Activated CD4-positive, alpha-beta T cell treated with anti-CD3 and anti-CD28 coated beads, Interleukin-2, amount 50 U/mL, for 4 hours (primary cell): ENCODE results near the gene CARD14.
"Not testable (repeated sequence)": the region's sequence is repeated elsewhere in the genome, so short reads cannot be mapped to it uniquely, and the experiment has no call there.

Source experiments
- DNase-seq, 2 experiments: peaks; one replicate each; pipeline ENCODE4 v3.0.0-alpha.2; 2020

The CARD14 gene

DNA sequence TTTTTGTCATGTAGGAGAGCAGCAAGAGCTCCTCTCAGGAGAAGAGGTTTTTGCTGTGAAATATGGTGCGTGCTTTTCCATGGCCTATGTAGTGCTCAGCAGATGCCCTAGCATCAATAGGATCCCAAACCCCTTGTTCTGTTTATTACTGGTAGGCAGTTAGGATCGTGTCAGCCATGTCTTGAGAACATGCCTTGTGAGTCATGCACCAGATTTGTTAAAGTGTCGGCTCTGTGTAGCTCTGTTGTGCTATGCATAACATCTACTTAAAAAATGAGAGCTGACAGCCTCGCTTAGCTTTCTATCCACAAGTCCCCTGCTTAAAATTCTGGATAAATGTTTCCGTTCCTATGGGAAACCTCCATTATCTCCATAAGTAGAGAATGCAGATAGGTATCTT lies 18.5 kb upstream of the CARD14 start:
- no peak for DNase-seq

DNA sequence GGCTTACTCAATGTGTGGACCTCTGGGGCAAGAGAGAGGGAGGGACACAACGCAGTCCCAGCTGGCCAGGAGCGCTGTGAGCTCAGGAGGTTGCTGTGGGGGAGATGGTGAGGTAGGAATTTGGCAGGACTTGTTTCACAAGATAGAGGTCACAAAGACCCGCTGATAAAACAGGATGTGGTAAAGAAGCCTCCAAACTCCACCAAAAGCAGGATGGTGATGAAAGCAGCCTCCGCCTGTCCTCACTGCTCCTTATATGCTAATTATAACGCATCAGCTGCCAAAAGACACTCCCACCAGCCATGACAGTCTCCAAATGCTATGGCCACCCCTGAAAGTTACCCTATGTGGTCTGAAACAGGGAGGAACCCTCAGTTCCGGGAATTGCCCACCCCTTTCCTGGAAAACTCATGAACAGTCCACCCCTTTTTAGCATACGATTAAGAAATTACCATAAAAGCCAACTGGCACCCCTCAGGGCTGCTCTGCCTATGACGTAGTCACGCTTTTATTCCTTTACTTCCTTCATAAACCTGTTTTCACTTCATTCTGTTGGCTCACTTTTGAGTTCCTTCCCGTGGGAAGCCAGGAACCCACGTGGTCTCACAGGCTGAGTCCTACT lies 17.6 kb upstream of the CARD14 start:
- DNase-seq = no peak

DNA sequence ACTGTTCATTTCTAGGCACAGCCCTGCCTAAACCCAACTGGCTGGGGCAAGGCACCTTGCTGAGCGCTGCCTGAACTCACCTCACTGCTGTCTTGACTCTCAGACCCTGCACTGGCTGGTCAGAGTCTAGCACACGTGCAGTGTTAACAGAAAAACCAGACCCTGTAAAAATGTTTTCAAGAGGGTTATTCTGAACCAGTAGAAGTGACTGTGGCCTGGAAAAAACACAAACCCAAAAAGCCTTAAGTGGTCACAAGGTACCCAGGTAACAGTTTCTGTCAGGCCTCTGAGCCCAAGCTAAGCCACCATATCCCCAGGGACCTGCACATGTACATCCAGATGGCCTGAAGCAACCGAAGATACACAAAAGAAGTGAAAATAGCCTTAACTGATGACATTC lies 16.8 kb upstream of the CARD14 start:
- no peak for DNase-seq

DNA sequence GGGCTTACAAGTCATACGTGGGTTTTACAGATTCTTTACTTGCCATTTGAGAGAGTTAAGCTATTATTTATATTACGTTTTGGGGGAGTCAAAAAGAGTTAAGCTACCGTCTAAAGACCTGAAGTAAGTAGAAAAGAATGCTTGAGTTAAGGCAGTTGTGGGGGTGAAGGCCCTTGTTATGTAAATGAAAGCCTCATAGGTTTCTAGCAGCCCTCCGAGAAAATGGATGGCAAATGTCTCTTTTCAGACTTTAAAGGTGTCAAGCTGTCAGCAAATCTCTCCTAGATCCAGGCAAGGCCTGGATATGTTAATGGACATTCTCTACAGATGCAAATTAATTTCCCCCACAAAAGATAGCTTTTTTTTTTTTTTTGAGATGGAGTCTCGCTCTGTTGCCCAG lies 15.7 kb upstream of the CARD14 start:
- DNase-seq = no peak

DNA sequence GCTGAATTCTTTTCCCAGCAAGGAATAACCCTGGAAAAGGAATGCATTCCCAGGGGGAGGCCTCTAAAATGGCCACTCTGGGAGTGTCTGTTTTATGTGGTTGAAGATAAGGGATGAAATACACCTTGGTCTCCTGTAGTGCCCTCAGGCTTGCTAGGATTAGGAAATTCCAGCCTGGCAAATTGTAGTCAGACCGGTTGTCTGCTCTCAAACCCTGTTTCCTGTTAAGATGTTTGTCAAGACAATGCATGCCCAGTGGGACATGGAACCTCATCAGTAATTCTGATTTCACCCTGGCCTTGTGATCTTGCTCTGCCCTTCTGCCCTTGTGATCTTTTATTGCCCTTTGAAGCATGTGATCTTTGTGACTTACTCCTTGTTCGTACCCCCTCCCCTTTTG lies 14.2 kb upstream of the CARD14 start:
- not testable (repeated sequence) for DNase-seq

DNA sequence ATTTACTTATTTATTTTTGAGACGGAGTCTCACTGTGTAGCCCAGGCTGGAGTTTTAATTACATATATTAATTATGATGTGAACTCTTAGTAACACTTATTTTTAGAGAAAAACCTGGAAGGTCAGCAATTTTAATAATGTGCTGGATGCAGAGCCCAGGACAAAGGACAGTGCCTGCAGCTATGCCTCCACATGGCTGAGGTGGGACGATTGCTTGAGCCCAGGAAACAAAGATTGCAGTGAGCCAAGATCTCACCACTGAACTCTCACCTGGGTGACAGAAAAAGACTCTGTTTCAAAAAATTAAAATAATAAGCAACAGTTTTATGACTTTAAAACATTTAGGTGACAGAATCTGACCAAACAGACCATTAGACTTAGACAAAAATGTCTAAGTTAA lies 11.0 kb upstream of the CARD14 start:
- no peak for DNase-seq

DNA sequence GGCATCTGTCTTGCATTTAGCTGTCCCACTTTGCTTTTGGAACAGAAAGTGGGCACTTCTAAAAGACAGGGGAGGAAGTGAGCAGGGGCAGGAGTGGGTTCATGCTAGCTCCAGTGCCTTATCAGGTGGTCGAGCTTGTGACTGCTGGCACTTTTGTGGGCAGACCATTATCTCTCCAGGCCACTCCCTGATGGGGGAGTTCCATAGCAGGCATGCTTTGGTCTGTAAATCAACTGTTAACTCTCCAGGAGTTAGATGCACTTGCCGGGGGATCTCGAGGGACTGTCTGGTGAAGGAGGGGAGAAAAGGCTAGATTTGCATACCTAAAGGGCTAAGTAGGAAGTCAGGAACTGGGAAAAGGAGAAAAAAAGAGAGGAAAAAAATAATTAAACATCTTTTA lies 9.3 kb upstream of the CARD14 start:
- no peak for DNase-seq

DNA sequence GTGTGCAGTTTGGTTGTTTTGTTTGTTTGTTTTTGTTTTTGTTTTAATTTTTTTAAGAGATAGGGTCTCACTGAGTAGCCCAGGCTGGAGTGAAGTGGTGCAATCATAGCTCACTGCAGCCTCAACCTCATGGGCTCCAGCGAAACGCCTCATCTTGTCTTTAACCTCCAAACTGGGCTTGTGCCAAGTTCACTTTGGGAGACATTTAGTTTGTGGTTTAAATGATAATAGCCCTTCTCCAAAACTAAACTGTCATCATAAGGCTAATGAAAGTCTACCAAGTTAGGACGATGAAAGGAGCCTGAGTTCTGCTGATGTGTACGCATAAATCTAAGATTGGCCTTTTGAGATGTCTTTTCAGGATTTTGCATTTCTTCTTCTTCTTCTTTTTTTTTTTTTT lies 6.5 kb upstream of the CARD14 start:
- DNase-seq = no peak

DNA sequence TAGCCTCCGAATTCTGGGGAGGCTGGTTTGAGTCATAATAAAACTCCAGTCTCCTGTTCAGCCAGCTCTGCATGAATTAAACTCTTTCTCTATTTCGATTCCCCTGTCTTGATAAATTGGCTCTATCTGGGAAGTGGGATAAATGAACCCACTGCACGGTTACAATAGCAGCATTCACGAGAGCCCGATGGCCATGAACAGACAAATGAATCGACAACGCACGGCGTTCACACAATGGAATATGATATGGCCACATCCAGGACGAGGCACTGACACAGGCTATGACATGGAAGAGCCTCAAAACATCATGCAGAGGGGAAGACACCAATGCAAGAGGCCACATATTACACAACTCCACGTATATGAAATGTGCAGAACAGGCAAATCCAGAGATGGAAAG lies 5.6 kb upstream of the CARD14 start:
- DNase-seq = no peak

DNA sequence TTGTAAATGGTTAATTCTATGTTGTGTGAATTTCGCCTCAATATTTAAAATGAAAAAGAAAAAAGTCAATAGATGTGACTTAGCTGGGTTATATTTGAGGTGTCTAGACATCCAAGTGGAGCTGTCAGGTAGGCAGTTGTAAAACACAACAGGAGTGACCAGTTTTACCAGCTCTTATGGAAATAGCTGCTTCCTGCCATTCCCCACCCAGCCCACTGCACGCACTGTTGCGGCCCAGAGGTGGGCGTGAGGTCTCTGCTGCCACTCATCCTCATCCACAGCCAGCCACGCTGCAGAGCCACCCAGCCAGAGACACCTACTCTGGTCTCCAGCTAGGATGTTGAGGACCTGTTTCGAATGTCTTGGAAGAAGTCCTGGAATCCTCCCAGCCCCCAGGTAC lies 3.4 kb upstream of the CARD14 start:
- DNase-seq = no peak

DNA sequence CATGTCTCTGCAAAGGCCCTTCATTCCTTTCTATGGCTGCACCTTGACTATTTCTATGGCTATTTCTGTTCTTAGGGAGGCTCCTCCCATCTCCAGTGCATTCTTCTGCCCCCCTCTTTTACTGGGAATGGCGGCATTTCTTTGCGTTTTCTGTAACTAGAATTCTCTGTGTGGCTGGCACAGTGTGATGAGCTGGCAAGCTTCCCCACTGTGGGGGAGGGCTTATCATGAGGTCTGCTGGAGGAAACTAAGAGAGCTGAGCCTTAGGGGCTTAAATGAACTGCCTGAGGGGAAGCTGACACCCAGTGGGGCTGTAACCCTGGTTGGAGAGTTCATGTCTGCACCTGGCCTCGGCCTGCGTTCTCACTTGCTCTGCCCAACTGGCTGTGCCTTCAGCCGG lies 1.5 kb upstream of the CARD14 start:
- no peak for DNase-seq

DNA sequence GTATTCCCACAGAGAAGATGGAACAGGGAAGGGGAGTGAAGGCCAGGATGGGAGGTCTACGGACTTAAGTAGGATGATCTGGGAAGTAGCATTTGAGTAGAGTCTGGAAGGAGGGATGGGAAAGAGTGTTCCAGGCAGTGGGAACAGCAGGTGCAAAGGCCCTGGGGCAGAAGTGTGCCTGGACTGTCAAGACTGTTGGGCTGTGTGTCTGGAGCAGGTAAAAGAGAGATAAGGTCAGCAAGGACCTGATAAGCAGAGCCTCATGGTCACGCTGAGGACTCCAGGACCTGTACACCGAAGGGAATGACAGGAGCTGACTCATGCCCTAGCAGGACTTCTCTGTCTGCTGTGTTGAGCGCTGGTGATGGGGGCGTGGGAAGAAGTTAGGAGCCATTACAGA lies 723 bp upstream of the CARD14 start:
- DNase-seq = no peak

DNA sequence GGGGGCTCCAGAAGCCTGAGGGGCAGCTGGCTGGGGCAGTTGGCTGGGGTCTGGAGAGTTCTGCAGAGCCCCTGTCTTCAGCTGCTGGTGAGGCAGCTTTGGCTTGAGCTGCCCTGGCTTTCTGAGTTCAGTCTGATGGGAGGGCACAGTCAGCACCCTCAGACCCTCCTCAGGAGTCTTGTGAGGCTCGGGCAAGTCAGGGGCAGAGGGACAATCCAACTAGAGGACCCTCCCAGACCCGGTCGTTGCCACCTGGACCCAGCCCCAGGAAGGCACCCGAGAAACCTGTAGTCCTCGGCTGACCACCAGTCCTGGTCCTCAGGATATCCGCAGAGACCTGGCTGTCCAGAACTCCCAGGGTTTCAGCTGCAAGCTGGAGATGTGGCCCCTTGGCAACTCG lies 1.9 kb downstream of the CARD14 start:
- DNase-seq = no peak

DNA sequence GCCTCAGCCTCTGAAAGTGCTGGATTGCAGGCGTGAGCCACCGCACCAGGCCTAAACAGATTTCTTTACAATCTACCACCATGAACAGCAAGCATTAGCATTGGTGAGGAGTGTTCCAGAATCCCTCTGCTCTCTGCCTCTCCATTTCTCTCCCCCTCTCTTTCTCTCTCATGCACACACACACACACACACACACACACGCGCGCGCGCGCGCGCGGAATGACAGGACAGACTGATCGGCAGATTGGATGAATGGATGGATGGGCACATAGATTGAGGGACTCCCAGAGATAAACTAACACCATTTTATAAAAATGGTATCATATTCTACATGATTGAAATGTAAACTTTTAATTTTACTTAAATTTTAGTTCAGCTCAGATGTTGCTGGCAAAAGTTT lies 3.3 kb downstream of the CARD14 start:
- no peak for DNase-seq

DNA sequence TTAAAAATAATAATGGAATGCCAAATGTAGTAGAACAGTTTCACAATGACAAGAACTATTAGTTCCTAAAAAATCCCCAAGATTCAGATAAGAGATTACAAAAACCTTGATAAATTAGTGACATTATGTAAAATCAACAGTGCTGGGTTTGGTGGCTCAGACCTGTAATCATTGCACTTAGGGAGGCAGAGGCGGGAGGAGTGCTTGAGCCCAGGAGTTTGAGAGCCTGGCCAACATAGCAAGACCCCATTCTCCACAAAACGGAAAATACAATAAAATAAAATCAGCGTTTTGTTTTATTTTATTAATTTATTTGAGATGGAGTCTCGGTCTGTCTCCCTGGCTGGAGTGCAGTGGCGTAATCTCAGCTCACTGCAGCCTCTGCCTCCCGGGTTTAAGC lies 4.1 kb downstream of the CARD14 start:
- DNase-seq = no peak

DNA sequence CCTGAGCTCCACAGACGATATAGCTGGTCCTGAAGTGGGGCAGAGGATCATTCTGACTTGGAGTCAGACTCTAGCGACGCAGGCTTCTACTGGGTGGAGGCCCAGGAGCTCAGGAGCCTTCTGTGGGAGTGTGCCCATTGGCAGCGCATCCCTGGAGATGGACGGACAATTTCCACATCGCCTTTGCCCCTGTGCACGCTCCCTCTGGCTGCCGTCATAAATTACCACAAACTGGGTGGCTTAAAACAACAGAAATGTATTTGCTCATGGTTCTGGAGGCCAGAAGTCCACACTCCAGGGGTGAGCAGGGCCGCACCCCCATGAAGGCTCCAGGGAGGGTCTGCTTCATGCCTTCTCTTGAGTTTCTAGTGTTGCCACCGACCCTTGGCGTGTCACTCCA lies 6.9 kb downstream of the CARD14 start:
- DNase-seq = no peak

DNA sequence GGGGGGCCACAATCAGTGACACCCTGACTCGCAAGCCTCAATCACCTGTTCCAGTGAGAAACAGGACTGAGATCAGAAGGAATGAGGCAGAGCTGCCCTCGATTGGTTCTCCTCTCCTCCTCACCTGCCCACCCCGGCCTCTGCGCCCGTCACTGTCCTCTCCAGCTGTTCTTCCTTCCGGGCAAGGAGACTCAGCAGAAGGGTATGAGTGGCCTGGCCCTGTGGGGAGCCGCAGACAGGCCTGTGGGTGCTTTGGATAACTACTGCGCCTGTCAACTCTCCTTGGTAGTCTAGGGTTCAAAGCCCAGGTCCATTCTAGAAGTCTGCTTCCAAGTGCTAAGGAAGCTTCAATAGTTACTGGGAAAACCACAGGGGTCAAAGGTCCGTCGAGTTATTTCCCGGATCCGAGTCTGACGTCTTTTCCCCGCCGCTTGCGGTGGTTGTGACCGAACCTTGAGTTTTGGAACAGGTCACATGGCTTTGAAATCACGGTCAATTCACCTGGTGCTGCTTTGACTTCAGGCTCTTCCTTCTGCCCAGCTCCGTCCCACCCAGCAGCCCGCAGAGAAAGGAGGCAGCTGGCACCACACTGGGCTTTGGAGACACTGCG lies 8.3 kb downstream of the CARD14 start:
- DNase-seq = no peak

DNA sequence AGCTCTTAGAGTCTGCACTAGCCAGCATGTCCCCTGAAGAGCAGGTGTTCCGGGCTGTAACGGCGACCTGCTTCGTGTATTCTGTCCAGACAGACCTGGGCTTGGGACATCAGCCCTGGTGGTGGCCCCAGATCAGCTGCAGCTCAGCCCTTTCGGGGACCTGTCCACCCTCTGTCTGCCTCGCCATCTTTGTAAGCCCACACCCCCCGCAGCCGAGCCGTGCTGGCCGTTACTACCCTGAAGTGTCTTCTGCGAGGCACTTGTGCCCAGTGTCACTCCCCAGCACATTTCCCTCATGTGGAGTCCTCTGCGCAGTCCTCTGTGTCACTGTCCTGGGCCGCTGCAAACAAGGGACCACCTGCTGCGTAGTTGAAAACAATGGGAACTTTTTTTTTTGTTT lies 10.4 kb downstream of the CARD14 start:
- DNase-seq = no peak

DNA sequence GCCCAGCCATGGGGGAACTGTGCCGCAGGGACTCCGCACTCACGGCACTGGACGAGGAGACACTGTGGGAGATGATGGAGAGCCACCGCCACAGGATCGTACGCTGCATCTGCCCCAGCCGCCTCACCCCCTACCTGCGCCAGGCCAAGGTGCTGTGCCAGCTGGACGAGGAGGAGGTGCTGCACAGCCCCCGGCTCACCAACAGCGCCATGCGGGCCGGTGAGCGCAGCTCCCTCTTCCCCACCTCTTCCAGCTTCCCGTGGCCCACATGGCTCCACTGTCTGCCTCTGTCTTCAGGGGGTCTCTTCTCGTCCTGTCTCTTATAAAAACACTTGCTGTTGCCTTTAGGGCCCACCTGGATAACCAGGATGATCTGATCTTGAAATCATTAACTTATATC lies 11.6 kb downstream of the CARD14 start:
- DNase-seq = no peak

DNA sequence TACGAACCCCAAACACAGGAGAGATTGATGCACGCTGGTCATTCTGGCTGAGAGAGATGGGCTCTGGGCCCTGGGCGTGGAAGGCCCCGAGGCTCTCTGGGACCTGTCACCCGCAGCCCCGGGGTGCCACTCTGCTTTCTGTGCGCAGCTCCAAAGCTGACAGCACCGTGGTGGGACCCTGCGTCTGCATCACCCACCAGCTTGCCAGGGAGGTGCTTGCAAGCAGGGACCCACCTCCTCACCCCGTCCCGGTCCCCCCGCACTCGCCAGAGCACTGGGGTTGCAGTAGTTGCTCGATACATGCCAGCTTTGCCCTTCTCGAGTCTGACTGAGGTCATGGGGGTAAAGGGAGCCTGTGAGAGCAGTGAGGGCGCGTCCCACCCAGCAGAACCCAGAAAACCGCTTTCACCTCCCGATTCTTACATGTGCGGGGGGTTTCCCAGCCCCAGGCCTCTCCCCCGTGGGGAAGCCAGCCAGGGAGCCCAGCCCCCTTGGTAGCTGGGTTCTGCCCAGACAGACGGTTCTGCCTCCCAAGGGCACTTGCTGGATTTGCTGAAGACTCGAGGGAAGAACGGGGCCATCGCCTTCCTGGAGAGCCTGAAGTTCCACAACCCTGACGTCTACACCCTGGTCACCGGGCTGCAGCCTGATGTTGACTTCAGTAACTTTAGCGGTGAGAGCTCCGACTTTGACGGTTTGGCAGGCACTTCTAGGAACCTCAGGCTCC lies 12.5 kb downstream of the CARD14 start:
- no peak for DNase-seq

DNA sequence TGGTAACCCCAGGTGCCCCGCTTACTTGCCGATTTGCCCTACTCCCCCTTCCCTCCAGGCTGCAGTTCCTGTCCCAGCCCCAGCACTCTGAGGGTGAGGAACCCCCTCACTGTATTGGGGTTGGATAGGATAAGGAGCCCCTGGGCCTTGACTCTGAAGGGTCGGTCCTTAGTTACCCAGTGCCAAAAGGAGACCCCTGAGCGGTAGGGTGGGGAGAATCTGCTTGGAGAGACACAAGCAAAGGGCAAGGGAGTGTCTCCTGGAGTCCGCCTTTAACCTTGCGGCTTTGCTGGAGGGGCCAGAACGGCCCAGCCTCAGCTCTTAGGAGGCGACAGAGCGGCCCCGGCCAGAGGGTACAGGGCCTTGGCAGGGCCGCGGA lies 13.0 kb downstream of the CARD14 start:
- no peak for DNase-seq

DNA sequence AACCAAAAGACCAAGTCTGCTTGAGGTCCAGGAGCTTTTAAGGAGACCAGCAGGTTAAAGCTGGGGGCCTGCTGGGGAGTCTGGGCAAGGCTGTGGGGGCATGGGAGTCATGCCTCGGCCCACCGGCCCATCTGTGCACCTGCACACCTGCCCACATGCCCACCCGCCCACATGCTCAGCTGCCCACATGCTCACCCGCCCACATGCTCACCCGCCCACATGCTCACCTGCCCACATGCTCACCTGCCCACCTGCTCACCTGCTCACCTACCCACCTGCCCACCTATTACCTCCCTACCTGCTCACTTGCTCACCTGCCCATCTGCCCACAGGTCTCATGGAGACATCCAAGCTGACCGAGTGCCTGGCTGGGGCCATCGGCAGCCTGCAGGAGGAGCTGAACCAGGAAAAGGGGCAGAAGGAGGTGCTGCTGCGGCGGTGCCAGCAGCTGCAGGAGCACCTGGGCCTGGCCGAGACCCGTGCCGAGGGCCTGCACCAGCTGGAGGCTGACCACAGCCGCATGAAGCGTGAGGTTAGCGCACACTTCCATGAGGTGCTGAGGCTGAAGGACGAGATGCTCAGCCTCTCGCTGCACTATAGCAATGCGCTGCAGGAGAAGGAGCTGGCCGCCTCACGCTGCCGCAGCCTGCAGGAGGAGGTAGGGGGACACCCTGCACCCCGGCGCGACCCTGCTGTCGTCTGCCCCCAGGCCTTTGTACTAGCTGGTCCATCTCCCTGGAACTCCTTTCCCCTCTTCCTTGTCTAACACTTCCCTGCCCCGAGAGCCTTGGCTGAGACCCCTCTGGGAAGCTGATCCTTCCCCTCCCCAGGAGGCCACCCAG lies 14.0 kb downstream of the CARD14 start:
- DNase-seq = no peak

DNA sequence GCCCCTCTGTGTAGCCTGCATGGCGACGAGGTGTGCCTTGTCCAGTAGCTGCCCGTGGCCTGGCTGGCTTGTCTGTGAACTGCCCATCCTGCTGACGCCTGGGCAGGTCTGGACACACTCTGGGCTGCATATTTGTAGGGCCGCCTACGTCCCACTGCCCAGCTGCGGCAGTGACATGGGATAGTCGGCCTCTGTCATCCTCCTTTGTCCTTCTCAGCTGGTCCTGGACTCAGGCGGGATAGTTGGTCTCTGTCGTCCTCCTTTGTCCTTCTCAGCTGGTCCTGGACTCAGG lies 14.5 kb downstream of the CARD14 start:
- DNase-seq = no peak

DNA sequence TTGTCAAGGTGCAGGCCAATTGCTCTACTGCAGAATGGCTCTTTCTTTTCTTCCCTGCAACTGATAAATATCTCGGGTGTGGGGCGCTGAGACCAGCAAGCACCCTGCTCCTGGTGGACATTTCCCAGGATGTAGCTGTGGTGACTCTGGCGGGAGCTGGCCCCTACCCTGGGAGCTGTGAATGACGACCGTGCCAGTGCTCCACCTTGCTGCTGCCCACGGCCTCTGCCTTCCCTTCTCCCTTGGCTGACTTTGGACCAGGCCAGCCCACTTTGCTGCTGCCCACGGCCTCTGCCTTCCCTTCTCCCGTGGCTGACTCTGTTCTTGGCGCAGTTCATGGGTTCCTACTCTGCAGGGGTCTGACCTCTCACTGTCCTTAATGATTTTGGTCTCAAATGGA lies 16.1 kb downstream of the CARD14 start:
- no peak for DNase-seq
